Mesenchymal stem cell (in vitro differentiated cells and primary cell): ENCODE data around the gene EIF2AK3.
"Not testable (repeated sequence)": the region's sequence is repeated elsewhere in the genome, so short reads cannot be mapped to it uniquely, and the experiment has no call there.

ENCODE experiments used
- DNase-seq: peaks from one replicate; pipeline ENCODE4 v3.0.0-alpha.2; 2013
- H2AFZ ChIP-seq: one replicate; pipeline ENCODE4 v1.6.1; 2013; ENCODE audit warnings: low read depth, mild to moderate bottlenecking, control low read depth, inconsistent platforms, low read length, moderate library complexity
- H2AK5ac ChIP-seq: 2 replicates; pipeline ENCODE4 v1.6.1; 2013; ENCODE audit warnings: low read length, moderate library complexity, mild to moderate bottlenecking, inconsistent platforms; ENCODE audit not compliant: severe bottlenecking
- H2BK120ac ChIP-seq: one replicate; pipeline ENCODE4 v1.6.1; 2013; ENCODE audit warnings: low read depth, mild to moderate bottlenecking, inconsistent platforms, low read length, moderate library complexity
- H2BK12ac ChIP-seq, 2 experiments: one replicate each; pipeline ENCODE4 v1.6.1; 2013; ENCODE audit warnings: inconsistent platforms in 2 of 2, low read length in 2 of 2, mild to moderate bottlenecking in 2 of 2, moderate library complexity in 2 of 2, control low read depth in 1 of 2
- H2BK15ac ChIP-seq: one replicate; pipeline ENCODE4 v1.6.1; 2013; ENCODE audit warnings: mild to moderate bottlenecking, low read depth, inconsistent platforms; ENCODE audit not compliant: poor library complexity, severe bottlenecking
- H2BK5ac ChIP-seq: 2 replicates; pipeline ENCODE4 v1.6.1; 2013; ENCODE audit warnings: low read depth, mild to moderate bottlenecking, low read length, control low read depth, inconsistent platforms; ENCODE audit not compliant: poor library complexity, severe bottlenecking
- H3K14ac ChIP-seq, 2 experiments: one replicate each; pipeline ENCODE4 v1.6.1; 2013; ENCODE audit warnings: inconsistent platforms in 2 of 2, low read length in 2 of 2, control low read depth in 1 of 2, mild to moderate bottlenecking in 1 of 2, moderate library complexity in 1 of 2
- H3K18ac ChIP-seq, 2 experiments: one replicate each; pipeline ENCODE4 v1.6.1; 2013; ENCODE audit warnings: inconsistent platforms in 2 of 2, low read length in 2 of 2, control low read depth in 1 of 2, low read depth in 1 of 2, mild to moderate bottlenecking in 1 of 2
- H3K23ac ChIP-seq, 2 experiments: one replicate each; pipeline ENCODE4 v1.6.1; 2013; ENCODE audit warnings: inconsistent platforms in 2 of 2, low read length in 2 of 2, mild to moderate bottlenecking in 2 of 2, moderate library complexity in 2 of 2, control low read depth in 1 of 2
- H3K27ac ChIP-seq: 2 replicates; pipeline ENCODE4 v1.5.1; 2013; ENCODE audit warnings: mild to moderate bottlenecking, moderate library complexity, low read length, control low read depth, inconsistent platforms; ENCODE audit not compliant: poor library complexity, severe bottlenecking
- H3K27me3 ChIP-seq, 2 experiments: 2 replicates each; pipeline versions ENCODE4 v1.6.1 to v1.7.0; 2013; ENCODE audit warnings: low read length in 2 of 2, mild to moderate bottlenecking in 2 of 2, moderate library complexity in 2 of 2, control low read depth in 1 of 2, inconsistent platforms in 1 of 2; ENCODE audit not compliant: control insufficient read depth in 1 of 2, insufficient read depth in 1 of 2
- H3K36me3 ChIP-seq, 2 experiments: 2 replicates each; pipeline versions ENCODE4 v1.6.1 to v1.7.0; 2013; ENCODE audit warnings: low read length in 2 of 2, control low read depth in 1 of 2, inconsistent platforms in 1 of 2, low read depth in 1 of 2, mild to moderate bottlenecking in 1 of 2; ENCODE audit not compliant: insufficient read depth in 2 of 2, control insufficient read depth in 1 of 2
- H3K4ac ChIP-seq, 2 experiments: one replicate each; pipeline ENCODE4 v1.6.1; 2013; ENCODE audit warnings: inconsistent platforms in 2 of 2, low read length in 2 of 2, mild to moderate bottlenecking in 2 of 2, moderate library complexity in 2 of 2, control low read depth in 1 of 2, low read depth in 1 of 2
- H3K4me1 ChIP-seq: 2 replicates; pipeline ENCODE4 v1.6.1; 2013; ENCODE audit warnings: low read depth, low read length, control low read depth; ENCODE audit not compliant: control insufficient read depth, insufficient read depth
- H3K4me2 ChIP-seq: 2 replicates; pipeline ENCODE4 v1.6.1; 2013; ENCODE audit warnings: low read length, mild to moderate bottlenecking, inconsistent platforms; ENCODE audit not compliant: poor library complexity, severe bottlenecking
- H3K4me3 ChIP-seq, 2 experiments: 2 replicates each; pipeline versions ENCODE4 v1.5.1 to v1.7.0; 2013; ENCODE audit warnings: low read length in 2 of 2, mild to moderate bottlenecking in 2 of 2, control low read depth in 1 of 2, low read depth in 1 of 2; ENCODE audit not compliant: insufficient read depth in 1 of 2
- H3K79me1 ChIP-seq: replicated peaks from 2 replicates; pipeline ENCODE4 v1.6.1; 2013; ENCODE audit warnings: mild to moderate bottlenecking, control low read depth, low read length, inconsistent platforms; ENCODE audit not compliant: poor library complexity, severe bottlenecking
- H3K9ac ChIP-seq: 2 replicates; pipeline ENCODE4 v1.7.0; 2013; ENCODE audit warnings: mild to moderate bottlenecking, low read length, moderate library complexity
- H3K9me3 ChIP-seq: 2 replicates; pipeline ENCODE4 v1.7.0; 2013; ENCODE audit warnings: mild to moderate bottlenecking, low read length; ENCODE audit not compliant: control insufficient read depth
- H4K8ac ChIP-seq: one replicate; pipeline ENCODE4 v1.6.1; 2013; ENCODE audit warnings: inconsistent platforms, mild to moderate bottlenecking, low read length, moderate library complexity
- H4K91ac ChIP-seq: one replicate; pipeline ENCODE4 v1.6.1; 2013; ENCODE audit warnings: mild to moderate bottlenecking, low read length, inconsistent platforms
- WGBS: methylation state at CpG from one replicate; pipeline ENCODE4 v1.1.7; 2013; ENCODE audit warnings: mixed read lengths; 5-methylcytosine and 5-hydroxymethylcytosine counted together

EIF2AK3 gene

DNA sequence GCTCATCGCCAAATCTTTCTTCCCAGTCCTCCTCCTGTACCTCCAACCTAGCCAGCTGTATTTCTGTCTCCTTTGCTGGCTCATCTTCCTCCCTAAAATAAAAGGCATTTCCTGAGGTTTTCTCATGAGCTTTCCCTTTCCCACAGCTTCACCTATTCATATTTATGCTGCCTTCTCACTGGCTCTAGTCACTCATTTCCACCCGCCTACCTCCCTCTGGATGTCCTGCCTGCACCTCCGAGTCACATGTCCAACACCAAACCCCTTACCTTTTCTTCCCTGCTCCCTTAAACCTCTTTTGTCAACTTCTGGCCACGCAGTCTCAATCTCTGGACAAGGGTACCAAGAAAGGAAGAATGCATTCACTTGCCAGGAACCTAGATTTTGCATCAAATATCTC lies 2.8 kb downstream of the EIF2AK3 start:
- H3K27ac ChIP-seq: no peak overlapping the region
- H3K27me3 ChIP-seq: no peaks in the 10 kb centered on the region
- no peak overlapping the region for H3K14ac ChIP-seq
- H3K23ac ChIP-seq: no peak overlapping the region
- H2AK5ac ChIP-seq: peak overlapping the region; percentile 22
- H2AFZ ChIP-seq: no peak overlapping the region
- WGBS: 85% methylated on average over 4 of the region's 4 CpGs
- no peak overlapping the region for H2BK5ac ChIP-seq
- no peak overlapping the region for H2BK15ac ChIP-seq
- peak overlapping the region; percentile 61 for H4K91ac ChIP-seq
- peak overlapping the region in 1 of 2 experiments; percentile 93 for H3K4me3 ChIP-seq
- H3K9me3 ChIP-seq: no peaks in the 10 kb centered on the region
- peaks cover 17% of the 10 kb centered on the region for H3K79me1 ChIP-seq
- H3K18ac ChIP-seq: no peak overlapping the region
- no peak overlapping the region for H2BK120ac ChIP-seq
- peaks cover 4% of the 10 kb centered on the region for H3K4me1 ChIP-seq
- no peak overlapping the region for H4K8ac ChIP-seq
- no peak overlapping the region for H2BK12ac ChIP-seq
- H3K9ac ChIP-seq: peak overlapping the region; percentile 93
- no peaks in the 10 kb centered on the region for H3K36me3 ChIP-seq
- no peak overlapping the region for H3K4ac ChIP-seq
- no peak overlapping the region for H3K4me2 ChIP-seq
- no peak for DNase-seq

DNA sequence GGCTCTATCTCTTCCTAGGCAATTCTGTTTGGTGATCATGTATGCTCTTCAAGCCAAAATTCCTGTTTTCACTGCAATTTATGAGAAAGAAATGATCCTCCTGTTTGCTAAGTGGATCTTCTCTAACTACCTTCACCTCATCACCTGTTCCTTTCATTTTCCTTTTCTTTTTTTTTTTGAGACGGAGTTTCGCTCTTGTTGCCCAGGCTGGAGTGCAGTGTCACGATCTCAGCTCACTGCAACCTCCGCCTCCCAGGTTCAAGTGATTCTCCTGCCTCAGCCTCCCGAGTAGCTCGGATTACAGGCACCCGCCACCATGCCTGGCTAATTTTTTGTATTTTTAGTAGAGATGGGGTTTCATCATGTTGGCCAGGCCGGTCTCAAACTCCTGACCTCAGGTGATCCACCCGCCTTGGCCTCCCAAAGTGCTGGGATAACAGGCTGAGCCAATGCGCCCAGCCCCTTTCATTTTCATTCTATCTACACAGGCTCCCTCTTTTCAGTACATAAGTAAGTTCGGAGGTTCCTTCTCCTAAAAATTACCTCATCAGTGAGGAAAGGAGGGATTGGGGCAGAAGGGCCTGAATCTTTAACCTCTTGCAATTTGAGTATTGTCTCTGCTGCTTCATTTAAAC lies 3.3 kb downstream of the EIF2AK3 start:
- not testable (repeated sequence) for H3K36me3 ChIP-seq, H3K4me2 ChIP-seq, H3K18ac ChIP-seq, H2BK15ac ChIP-seq, H3K27ac ChIP-seq, H3K14ac ChIP-seq, DNase-seq, H3K4ac ChIP-seq, H2AFZ ChIP-seq, H4K8ac ChIP-seq, H4K91ac ChIP-seq, H3K4me1 ChIP-seq, H3K27me3 ChIP-seq, H3K23ac ChIP-seq, H2BK120ac ChIP-seq, H2AK5ac ChIP-seq, H3K9me3 ChIP-seq, H3K9ac ChIP-seq, H2BK5ac ChIP-seq, H2BK12ac ChIP-seq
- Histone ChIP-seq H3K79me1 (peaks cover 21% of the 10 kb centered on the region), H3K4me3 (peak overlapping the region in 1 of 2 experiments; percentile 93)
- 98% methylated on average over 8 of the region's 11 CpGs for WGBS

DNA sequence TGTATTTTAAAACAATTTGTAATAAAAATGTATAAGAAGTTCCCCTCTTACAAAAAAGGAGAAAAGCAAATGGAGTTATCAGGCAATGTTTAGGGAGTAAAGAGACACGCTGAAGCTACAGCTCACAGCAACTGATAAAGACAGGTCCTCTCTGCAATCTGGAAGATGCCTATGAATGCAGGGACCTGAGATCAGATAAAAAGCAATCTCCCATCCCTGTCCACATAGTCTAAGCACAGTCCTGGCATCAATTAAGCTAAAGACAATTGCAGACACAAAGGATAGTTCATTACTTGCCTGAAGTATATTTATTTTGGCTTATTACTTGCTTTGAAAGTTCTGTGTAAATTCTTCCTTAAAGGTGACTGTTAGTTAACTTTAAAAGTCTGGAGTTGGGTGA lies 5.0 kb downstream of the EIF2AK3 start:
- Histone ChIP-seq H3K4me2 (no peak overlapping the region), H3K36me3 (no peaks in the 10 kb centered on the region), H3K27ac (no peak overlapping the region), H2BK120ac (no peak overlapping the region), H4K8ac (no peak overlapping the region), H2BK15ac (no peak overlapping the region), H3K4me1 (peaks cover 4% of the 10 kb centered on the region), H3K23ac (no peak overlapping the region), H2BK12ac (no peak overlapping the region), H2AFZ (no peak overlapping the region), H3K79me1 (peaks cover 25% of the 10 kb centered on the region), H3K4me3 (no peak overlapping the region), H2BK5ac (no peak overlapping the region), H3K9me3 (no peaks in the 10 kb centered on the region), H3K14ac (no peak overlapping the region), H3K9ac (no peak overlapping the region), H3K18ac (no peak overlapping the region), H2AK5ac (no peak overlapping the region), H3K27me3 (no peaks in the 10 kb centered on the region), H3K4ac (no peak overlapping the region), H4K91ac (no peak overlapping the region)
- no peak for DNase-seq
- WGBS: 100% methylated on average over 1 of the region's 1 CpG

DNA sequence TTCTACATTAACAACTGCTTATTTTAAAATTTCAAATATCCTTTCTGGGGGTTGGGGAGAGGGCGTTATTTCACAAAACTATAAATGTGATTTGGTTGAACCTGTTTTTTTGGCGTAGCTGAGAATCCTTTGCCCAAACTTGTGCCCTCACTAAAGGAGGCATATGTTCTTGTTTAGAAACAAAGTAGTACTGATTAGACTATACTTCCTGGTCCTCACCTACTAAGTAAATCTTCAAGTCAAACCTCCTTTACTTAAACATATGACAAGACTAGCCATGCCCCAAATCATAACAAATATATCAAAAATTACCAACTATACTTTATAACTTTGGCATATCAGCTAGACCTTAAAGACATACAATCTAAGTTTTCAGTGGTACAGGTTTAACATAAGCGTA lies 5.8 kb downstream of the EIF2AK3 start:
- Histone ChIP-seq H2AFZ (no peak overlapping the region), H3K4me1 (peaks cover 4% of the 10 kb centered on the region), H3K9ac (no peak overlapping the region), H4K8ac (no peak overlapping the region), H2AK5ac (no peak overlapping the region), H3K4ac (no peak overlapping the region), H3K9me3 (no peaks in the 10 kb centered on the region), H3K4me3 (no peak overlapping the region), H2BK5ac (no peak overlapping the region), H2BK15ac (no peak overlapping the region), H2BK12ac (no peak overlapping the region), H3K27me3 (no peaks in the 10 kb centered on the region), H3K79me1 (peaks cover 30% of the 10 kb centered on the region), H3K18ac (no peak overlapping the region), H3K36me3 (no peaks in the 10 kb centered on the region), H3K27ac (no peak overlapping the region), H3K14ac (no peak overlapping the region), H2BK120ac (no peak overlapping the region), H3K23ac (no peak overlapping the region), H4K91ac (no peak overlapping the region), H3K4me2 (no peak overlapping the region)
- no peak for DNase-seq
- no CpG with 5 or more reads among the region's 3 CpGs for WGBS
